Glomerular visceral epithelial cell (primary cell): ENCODE measurements around the gene GPSM3.
"Not testable (repeated sequence)": the region's sequence is repeated elsewhere in the genome, so short reads cannot be mapped to it uniquely, and the experiment has no call there.

ENCODE experiments used
- DNase-seq: peaks from one replicate; pipeline ENCODE4 v3.0.0-alpha.2; 2016; ENCODE audit errors: extremely low spot score

GPSM3 gene

GRCh38 chr6:32192608-32193039, at the start of gene GPSM3:
GPSM3 (minus strand) TSS chr6:32192643; CDS start chr6:32192513, 130 bp downstream.
- no peak for DNase-seq

GRCh38 chr6:32240686-32241085, 48.2 kb upstream of the GPSM3 start:
- no peak for DNase-seq

GRCh38 chr6:32239462-32239861, 47.0 kb upstream of the GPSM3 start:
- no peak for DNase-seq

GRCh38 chr6:32234934-32235333, 42.5 kb upstream of the GPSM3 start:
- no peak for DNase-seq

- no peak for DNase-seq
Observed at GRCh38 chr6:32226434-32226833, 34.0 kb upstream of the GPSM3 start.

- DNase-seq, result no peak
Observed at GRCh38 chr6:32224696-32225095, 32.3 kb upstream of the GPSM3 start.

GRCh38 chr6:32223258-32224235, 31.1 kb upstream of the GPSM3 start, which contains the start of gene NOTCH4:
NOTCH4 (minus strand) TSS chr6:32224067; CDS start chr6:32223928, 139 bp downstream.
- no peak for DNase-seq

GRCh38 chr6:32222333-32223230, 30.1 kb upstream of the GPSM3 start:
- no peak for DNase-seq

- DNase-seq, result no peak
Observed at GRCh38 chr6:32220021-32220420, 27.6 kb upstream of the GPSM3 start.

- no peak for DNase-seq
Observed at GRCh38 chr6:32218167-32218566, 25.7 kb upstream of the GPSM3 start.

- DNase-seq, result no peak
Observed at GRCh38 chr6:32216998-32217397, 24.6 kb upstream of the GPSM3 start.

GRCh38 chr6:32216285-32216684, 23.8 kb upstream of the GPSM3 start:
- DNase-seq, result no peak

GRCh38 chr6:32215617-32216016, 23.2 kb upstream of the GPSM3 start:
- no peak for DNase-seq

GRCh38 chr6:32214126-32214525, 21.7 kb upstream of the GPSM3 start:
- DNase-seq, result no peak

- no peak for DNase-seq
Observed at GRCh38 chr6:32213649-32214048, 21.2 kb upstream of the GPSM3 start.

GRCh38 chr6:32212076-32212760, 19.8 kb upstream of the GPSM3 start:
- DNase-seq, result no peak

- DNase-seq, result not testable (repeated sequence)
Observed at GRCh38 chr6:32211432-32211831, 19.0 kb upstream of the GPSM3 start.

GRCh38 chr6:32210191-32210601, 17.8 kb upstream of the GPSM3 start:
- no peak for DNase-seq

GRCh38 chr6:32208996-32209395, 16.6 kb upstream of the GPSM3 start:
- no peak for DNase-seq

GRCh38 chr6:32204268-32204715, 11.8 kb upstream of the GPSM3 start:
- DNase-seq, result no peak

GRCh38 chr6:32203426-32204267, 11.2 kb upstream of the GPSM3 start:
- no peak for DNase-seq
